D721Med (cell line): Measurements from ENCODE around the gene KCNK2.
"Not testable (repeated sequence)": the region's sequence is repeated elsewhere in the genome, so short reads cannot be mapped to it uniquely, and the experiment has no call there.

Source experiments
- DNase-seq: peaks from one replicate; pipeline ENCODE4 v3.0.0; 2011; ENCODE audit warnings: low spot score; ENCODE audit not compliant: insufficient read length
- FAIRE-seq: peaks from 2 replicates; lab custom pipeline; 2011; peaks lifted over from hg19 to GRCh38; lab: Jason Lieb, UNC
- CTCF ChIP-seq: IDR thresholded peaks from 2 replicates; pipeline ENCODE4 v1.5.1; 2012; ENCODE audit warnings: mild to moderate bottlenecking, control low read depth; ENCODE audit not compliant: insufficient read depth; ENCODE audit errors: missing control alignments

The KCNK2 gene

GRCh38 chr1:215147024-215147423 is 64.5 kb downstream of the KCNK2 start:
- FAIRE-seq (no peak), DNase-seq (no peak)
- no peak for TF ChIP-seq CTCF

- FAIRE-seq (peak; percentile 41), DNase-seq (no peak)
- TF ChIP-seq CTCF, result no peak
Measured at GRCh38 chr1:215151841-215152549, 69.5 kb downstream of the KCNK2 start.

GRCh38 chr1:215156232-215156631 is 73.7 kb downstream of the KCNK2 start:
- no peak for TF ChIP-seq CTCF
- DNase-seq (no peak), FAIRE-seq (no peak)

DNA sequence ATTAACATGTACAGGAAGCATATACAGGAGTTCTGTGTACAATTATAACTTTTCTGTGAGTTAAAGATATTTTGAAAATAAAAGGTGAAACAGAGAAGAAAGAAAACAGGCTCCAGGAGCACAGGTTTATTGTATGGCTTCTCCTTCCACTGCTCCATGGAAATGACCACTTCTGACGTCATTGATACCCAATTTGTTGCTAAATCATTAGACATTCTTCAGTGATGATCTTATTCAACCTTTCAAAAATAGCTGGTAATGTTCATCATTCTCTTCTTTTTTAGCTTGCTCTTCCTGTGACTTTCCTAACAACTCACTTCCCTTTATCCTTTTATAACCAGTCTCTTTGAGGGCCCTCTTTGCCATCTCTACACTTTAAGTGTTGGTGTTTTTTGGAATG is 77.8 kb downstream of the KCNK2 start:
- DNase-seq, result no peak
- no peak for TF ChIP-seq CTCF
- FAIRE-seq, result no peak

DNA sequence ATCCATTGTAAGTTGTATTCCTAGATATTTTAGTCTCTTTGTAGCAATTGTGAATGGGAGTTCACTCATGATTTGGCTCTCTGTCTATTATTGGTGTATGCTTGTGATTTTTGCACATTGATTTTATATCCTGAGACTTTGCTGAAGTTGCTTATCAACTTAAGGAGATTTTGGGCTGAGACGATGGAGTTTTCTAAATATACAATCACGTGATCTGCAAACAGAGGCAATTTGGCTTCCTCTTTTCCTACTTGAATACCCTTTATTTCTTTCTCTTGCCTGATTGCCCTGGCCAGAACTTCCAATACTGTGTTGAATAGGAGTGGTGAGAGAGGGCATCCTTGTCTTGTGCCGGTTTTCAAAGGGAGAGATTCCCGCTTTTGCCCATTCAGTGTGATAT is 80.6 kb downstream of the KCNK2 start:
- DNase-seq, FAIRE-seq: not testable (repeated sequence)

GRCh38 chr1:215166886-215167285 is 84.3 kb downstream of the KCNK2 start:
- DNase-seq, result no peak
- FAIRE-seq, result no peak
- no peak for TF ChIP-seq CTCF

GRCh38 chr1:215181518-215181917 is 99.0 kb downstream of the KCNK2 start:
- DNase-seq (no peak), FAIRE-seq (no peak)
- TF ChIP-seq CTCF, result peak; percentile 64
